ENCODE results near the gene SPEM3.

SPEM3 gene

DNA sequence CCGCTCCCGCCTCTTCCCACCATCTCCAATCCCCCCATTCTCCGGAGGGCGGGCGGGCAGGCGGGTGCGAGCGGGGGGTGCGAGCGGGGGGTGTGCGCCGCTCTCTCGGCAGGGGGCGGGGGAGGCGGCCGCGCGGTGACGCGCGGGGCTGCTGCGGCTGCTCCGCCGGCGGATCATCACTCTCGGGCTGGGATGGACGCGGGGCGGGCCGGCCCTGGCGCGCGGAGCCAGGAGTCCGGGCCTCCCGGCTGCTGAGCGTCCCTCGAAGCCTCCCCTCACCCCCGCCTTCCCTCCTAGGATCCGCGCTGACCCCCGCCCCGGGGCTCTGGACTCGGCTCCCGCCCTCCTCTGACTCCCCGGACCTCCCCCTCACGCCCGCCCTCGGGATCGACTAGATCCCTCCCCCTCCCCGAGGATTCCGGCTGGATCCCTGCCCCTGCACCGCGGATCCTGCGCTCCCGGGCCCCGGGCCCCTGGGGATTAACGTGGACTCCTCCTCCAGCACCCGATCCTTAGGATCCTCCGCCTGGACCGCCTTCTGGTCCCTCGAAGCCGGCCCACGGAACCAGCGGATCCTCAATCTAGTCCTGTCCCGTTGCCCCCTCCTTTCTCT lies 23.8 kb upstream of the SPEM3 start:
- Histone ChIP-seq H3K9me3 (ENCODE audit: insufficient read depth, low read depth, low read length) (no peaks in the 10 kb centered on the region), H3K9ac (ENCODE audit: low read depth, low read length) (peak overlapping the region; percentile 72), H3K27me3 (ENCODE audit: insufficient read depth, low read length) (no peaks in the 10 kb centered on the region), H3K36me3 (ENCODE audit: insufficient read depth, low read length) (peaks cover 16% of the 10 kb centered on the region), H3K4me1 (ENCODE audit: insufficient read depth, low read length) (peaks cover 11% of the 10 kb centered on the region), H3K4me3 (ENCODE audit: low read length) (peak overlapping the region; percentile 97), H3K27ac (ENCODE audit: low read depth, low read length) (peak overlapping the region; percentile 77; the same call in 1 of the 2 replicates)
- WGBS = under 1% methylated on average over 65 of the region's 65 CpGs

DNA sequence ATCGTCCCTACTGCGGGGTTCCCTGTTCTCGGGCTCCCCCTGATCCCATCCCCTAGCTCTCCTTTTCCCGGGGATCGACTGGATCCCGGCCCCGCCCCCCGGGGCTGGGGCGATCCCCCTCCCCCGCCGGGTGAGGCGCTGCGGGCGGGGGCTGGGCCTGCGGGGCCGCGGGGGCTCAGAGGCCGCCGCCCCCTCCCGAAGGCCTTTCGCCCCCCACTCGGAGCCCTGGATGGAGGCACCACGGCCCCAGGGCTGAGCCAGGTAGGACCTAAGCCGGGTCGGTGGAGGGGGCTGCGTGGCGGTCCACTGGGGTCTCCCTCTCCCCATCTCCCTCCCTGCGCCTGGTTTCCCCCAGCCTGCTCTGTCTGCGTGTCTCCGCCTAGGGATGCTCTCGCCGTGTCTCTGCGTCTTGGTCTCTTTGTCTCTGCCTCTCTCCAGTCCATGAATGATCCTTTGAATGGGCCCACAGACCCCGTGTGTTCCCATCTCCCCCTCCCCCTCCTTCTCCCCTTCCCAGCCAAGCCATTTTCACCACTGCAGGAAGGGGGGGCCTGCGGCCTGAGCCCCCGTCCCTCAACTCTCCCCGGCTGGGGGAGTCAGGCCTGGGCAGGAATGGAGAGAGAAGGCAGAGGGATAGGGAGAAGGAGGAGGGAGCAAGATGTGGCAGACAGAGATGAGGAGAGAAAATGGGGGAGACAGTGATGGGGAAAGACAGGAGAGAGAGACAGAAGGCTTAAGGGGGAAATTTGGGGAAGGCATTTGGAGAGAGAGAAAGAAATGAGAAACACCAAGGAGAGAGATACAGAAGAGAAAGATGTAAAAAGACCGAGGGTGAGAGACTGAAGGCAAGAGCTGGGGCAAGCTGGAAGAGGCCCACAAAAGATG lies 23.1 kb upstream of the SPEM3 start:
- peaks cover 23% of the 10 kb centered on the region for H3K36me3 ChIP-seq (ENCODE audit: insufficient read depth, low read length)
- peak overlapping the region; percentile 97 for H3K4me3 ChIP-seq (ENCODE audit: low read length)
- peak overlapping the region; percentile 77; the same call in 1 of the 2 replicates for H3K27ac ChIP-seq (ENCODE audit: low read depth, low read length)
- H3K9me3 ChIP-seq (ENCODE audit: insufficient read depth, low read depth, low read length) = no peaks in the 10 kb centered on the region
- peak overlapping the region; percentile 72 for H3K9ac ChIP-seq (ENCODE audit: low read depth, low read length)
- peaks cover 11% of the 10 kb centered on the region for H3K4me1 ChIP-seq (ENCODE audit: insufficient read depth, low read length)
- no peaks in the 10 kb centered on the region for H3K27me3 ChIP-seq (ENCODE audit: insufficient read depth, low read length)
- under 1% methylated on average over 38 of the region's 38 CpGs for WGBS

DNA sequence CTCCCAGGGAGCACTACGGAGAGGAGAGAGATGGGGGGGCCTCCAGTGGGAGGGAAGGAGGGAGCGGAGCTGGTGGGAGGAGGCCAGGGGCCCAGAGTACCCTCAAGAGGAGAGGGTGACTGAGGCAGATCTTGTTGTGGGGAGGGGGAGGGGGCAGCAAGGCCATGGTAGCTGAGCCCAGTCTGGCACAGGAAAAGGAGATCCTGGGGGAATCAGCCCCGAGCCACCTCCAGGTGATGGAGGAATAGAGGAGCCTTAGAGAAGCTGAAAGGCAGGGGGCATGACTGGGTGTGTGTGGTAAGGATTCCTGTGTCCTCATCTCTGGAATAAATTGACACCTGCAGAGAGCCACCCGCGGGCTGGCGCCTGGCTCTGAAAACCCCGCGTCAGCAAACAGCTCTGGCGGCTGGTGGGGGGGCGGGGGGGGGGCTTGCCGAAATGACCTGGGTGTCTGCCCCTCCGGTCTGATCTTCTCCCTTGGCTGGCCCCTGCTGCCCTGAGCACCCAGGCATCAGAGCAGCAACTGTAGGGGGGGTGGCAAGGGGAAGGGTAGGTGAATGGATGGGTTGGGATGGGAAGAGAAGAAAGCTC lies 22.3 kb upstream of the SPEM3 start:
- H3K4me1 ChIP-seq (ENCODE audit: insufficient read depth, low read length) = peaks cover 11% of the 10 kb centered on the region
- no peak overlapping the region for H3K9ac ChIP-seq (ENCODE audit: low read depth, low read length)
- WGBS = 19% methylated on average over 10 of the region's 12 CpGs
- H3K27me3 ChIP-seq (ENCODE audit: insufficient read depth, low read length) = no peaks in the 10 kb centered on the region
- no peaks in the 10 kb centered on the region for H3K9me3 ChIP-seq (ENCODE audit: insufficient read depth, low read depth, low read length)
- H3K36me3 ChIP-seq (ENCODE audit: insufficient read depth, low read length) = peaks cover 26% of the 10 kb centered on the region
- H3K4me3 ChIP-seq (ENCODE audit: low read length) = peak overlapping the region; percentile 97
- no peak overlapping the region for H3K27ac ChIP-seq (ENCODE audit: low read depth, low read length)

DNA sequence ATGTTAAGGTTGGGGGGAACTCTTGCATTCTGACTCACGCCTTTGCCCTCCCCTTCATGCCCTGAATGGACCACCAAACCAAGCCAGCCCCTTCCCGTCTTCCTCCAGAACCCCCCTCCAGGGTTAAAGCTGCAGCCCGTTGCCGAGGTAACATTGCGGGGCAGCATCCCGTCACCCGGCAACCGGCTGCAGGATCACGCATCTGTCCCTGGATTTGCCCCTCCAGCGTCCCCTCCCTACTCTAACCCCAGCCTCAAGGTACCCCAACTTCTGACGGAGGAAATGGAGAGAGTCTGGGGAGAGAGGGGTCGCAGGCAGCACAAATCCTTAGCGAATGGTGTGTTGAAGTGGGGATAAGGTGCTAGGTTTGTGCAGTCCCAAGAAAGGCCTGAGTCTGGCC lies 21.6 kb upstream of the SPEM3 start:
- H3K9ac ChIP-seq (ENCODE audit: low read depth, low read length) = no peak overlapping the region
- no peaks in the 10 kb centered on the region for H3K27me3 ChIP-seq (ENCODE audit: insufficient read depth, low read length)

DNA sequence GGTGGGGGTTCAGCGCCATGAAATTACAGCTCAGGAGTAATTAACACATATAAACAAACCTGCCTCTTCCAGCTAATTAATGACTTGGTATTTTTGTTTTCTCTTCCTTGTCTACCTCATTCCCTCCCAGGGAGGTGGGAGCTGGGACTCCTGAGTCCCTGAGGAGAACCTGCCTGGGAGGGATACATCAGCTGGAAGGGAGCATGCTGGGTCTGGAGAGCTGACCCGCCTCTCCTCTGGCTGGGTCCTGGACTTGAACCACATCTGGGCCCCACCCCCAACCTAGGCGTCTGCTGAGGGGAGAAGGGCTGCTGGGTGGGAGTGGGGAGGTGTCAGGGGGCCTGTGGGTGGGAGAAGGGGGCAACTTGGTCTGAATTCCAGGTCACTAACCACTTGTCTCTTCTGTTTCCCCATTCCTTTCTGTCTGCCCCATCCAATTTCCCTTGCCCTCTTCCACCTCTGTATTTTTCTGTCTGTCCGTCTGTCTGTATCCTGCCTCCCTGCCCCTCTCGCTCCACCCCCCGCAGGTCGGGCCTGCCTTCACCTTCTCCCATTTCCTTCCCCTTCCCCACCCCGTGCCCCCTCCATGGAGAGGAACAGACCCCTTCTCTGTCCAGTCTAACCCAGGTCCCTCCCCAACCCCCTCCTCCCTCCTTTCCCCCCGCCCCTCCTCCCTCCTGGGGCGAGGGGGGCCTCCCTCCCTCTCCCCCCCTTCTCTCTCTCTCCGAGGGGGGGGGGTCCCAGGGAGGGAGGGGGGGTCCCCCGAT lies 21.0 kb upstream of the SPEM3 start, which contains the start of gene NLGN2:
Gene NLGN2 (plus strand): TSS at position 361 of the 767 bp plus-strand sequence. CDS start 411 bp downstream, outside the sequence.
- no peaks in the 10 kb centered on the region for H3K9me3 ChIP-seq (ENCODE audit: insufficient read depth, low read depth, low read length)
- peak within 1 kb of the TSS; percentile 43 for H3K4me3 ChIP-seq (ENCODE audit: low read length)
- H3K9ac ChIP-seq (ENCODE audit: low read depth, low read length) = no peak within 1 kb of the TSS
- WGBS = 47% methylated on average over 7 of the region's 12 CpGs
- H3K27ac ChIP-seq (ENCODE audit: low read depth, low read length) = no peak within 1 kb of the TSS
- peaks cover 24% of the 10 kb centered on the region for H3K36me3 ChIP-seq (ENCODE audit: insufficient read depth, low read length)
- H3K4me1 ChIP-seq (ENCODE audit: insufficient read depth, low read length) = peaks cover 17% of the 10 kb centered on the region
- H3K27me3 ChIP-seq (ENCODE audit: insufficient read depth, low read length) = no peaks in the 10 kb centered on the region

More for the DNA sequence above, 21.6 kb upstream of the SPEM3 start:
- H3K27ac ChIP-seq (ENCODE audit: low read depth, low read length) = no peak overlapping the region
- peaks cover 24% of the 10 kb centered on the region for H3K36me3 ChIP-seq (ENCODE audit: insufficient read depth, low read length)
- H3K4me3 ChIP-seq (ENCODE audit: low read length) = no peak overlapping the region
- H3K9me3 ChIP-seq (ENCODE audit: insufficient read depth, low read depth, low read length) = no peaks in the 10 kb centered on the region
- WGBS = 77% methylated on average over 12 of the region's 13 CpGs
- peaks cover 12% of the 10 kb centered on the region for H3K4me1 ChIP-seq (ENCODE audit: insufficient read depth, low read length)

DNA sequence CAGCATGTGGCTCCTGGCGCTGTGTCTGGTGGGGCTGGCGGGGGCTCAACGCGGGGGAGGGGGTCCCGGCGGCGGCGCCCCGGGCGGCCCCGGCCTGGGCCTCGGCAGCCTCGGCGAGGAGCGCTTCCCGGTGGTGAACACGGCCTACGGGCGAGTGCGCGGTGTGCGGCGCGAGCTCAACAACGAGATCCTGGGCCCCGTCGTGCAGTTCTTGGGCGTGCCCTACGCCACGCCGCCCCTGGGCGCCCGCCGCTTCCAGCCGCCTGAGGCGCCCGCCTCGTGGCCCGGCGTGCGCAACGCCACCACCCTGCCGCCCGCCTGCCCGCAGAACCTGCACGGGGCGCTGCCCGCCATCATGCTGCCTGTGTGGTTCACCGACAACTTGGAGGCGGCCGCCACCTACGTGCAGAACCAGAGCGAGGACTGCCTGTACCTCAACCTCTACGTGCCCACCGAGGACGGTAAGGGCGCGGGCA lies 20.4 kb upstream of the SPEM3 start:
- no peak overlapping the region for H3K27ac ChIP-seq (ENCODE audit: low read depth, low read length)
- H3K27me3 ChIP-seq (ENCODE audit: insufficient read depth, low read length) = no peaks in the 10 kb centered on the region
- WGBS = 69% methylated on average over 58 of the region's 58 CpGs
- no peaks in the 10 kb centered on the region for H3K9me3 ChIP-seq (ENCODE audit: insufficient read depth, low read depth, low read length)
- H3K4me1 ChIP-seq (ENCODE audit: insufficient read depth, low read length) = peaks cover 11% of the 10 kb centered on the region
- H3K9ac ChIP-seq (ENCODE audit: low read depth, low read length) = no peak overlapping the region
- peak overlapping the region; percentile 43 for H3K4me3 ChIP-seq (ENCODE audit: low read length)
- peaks cover 24% of the 10 kb centered on the region for H3K36me3 ChIP-seq (ENCODE audit: insufficient read depth, low read length)

DNA sequence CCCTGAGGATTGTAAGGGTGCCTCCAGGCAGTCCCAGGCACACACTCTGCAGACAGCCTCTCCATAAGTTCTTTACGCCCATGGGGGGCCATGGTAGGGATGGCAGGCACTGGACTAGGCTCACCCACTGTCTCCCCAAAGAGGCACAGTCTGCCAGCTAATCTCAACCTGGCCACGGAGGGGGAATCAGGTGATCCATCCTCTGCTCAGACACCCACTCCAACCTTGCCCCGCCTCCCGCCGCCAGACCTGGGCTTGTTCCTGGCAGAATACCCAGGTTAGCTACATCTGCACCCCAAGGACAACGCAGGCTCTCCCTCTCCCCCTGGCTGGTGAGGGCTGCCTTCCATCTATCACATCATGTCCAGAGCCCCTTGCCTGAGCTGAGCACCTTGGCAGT lies 19.8 kb upstream of the SPEM3 start:
- Histone ChIP-seq H3K36me3 (ENCODE audit: insufficient read depth, low read length) (peaks cover 24% of the 10 kb centered on the region), H3K4me3 (ENCODE audit: low read length) (no peak overlapping the region), H3K9me3 (ENCODE audit: insufficient read depth, low read depth, low read length) (no peaks in the 10 kb centered on the region), H3K27ac (ENCODE audit: low read depth, low read length) (no peak overlapping the region), H3K27me3 (ENCODE audit: insufficient read depth, low read length) (no peaks in the 10 kb centered on the region), H3K9ac (ENCODE audit: low read depth, low read length) (no peak overlapping the region), H3K4me1 (ENCODE audit: insufficient read depth, low read length) (peaks cover 10% of the 10 kb centered on the region)
- 87% methylated on average over 6 of the region's 6 CpGs for WGBS

DNA sequence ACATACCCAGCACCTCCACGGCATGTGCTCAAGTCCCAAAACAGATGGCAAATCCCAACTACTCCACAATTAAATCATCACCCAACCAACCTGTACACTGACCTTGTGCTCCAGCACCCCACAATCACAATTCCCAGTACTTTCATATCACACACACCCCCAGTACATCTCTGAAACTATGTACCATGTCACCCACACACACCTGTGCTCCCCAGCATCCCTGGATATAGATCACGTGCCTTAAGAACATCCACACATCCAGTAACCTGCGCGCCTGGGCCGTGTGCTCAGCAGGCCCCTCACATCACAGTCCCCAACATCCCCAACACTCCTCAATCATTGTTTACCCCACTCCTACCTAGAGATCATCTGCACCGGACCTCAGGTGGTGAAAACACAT lies 18.9 kb upstream of the SPEM3 start:
- Histone ChIP-seq H3K27ac (ENCODE audit: low read depth, low read length) (no peak overlapping the region), H3K36me3 (ENCODE audit: insufficient read depth, low read length) (peaks cover 26% of the 10 kb centered on the region), H3K9ac (ENCODE audit: low read depth, low read length) (no peak overlapping the region), H3K4me1 (ENCODE audit: insufficient read depth, low read length) (peaks cover 10% of the 10 kb centered on the region), H3K4me3 (ENCODE audit: low read length) (no peak overlapping the region), H3K27me3 (ENCODE audit: insufficient read depth, low read length) (no peaks in the 10 kb centered on the region), H3K9me3 (ENCODE audit: insufficient read depth, low read depth, low read length) (no peaks in the 10 kb centered on the region)
- 95% methylated on average over 6 of the region's 6 CpGs for WGBS

DNA sequence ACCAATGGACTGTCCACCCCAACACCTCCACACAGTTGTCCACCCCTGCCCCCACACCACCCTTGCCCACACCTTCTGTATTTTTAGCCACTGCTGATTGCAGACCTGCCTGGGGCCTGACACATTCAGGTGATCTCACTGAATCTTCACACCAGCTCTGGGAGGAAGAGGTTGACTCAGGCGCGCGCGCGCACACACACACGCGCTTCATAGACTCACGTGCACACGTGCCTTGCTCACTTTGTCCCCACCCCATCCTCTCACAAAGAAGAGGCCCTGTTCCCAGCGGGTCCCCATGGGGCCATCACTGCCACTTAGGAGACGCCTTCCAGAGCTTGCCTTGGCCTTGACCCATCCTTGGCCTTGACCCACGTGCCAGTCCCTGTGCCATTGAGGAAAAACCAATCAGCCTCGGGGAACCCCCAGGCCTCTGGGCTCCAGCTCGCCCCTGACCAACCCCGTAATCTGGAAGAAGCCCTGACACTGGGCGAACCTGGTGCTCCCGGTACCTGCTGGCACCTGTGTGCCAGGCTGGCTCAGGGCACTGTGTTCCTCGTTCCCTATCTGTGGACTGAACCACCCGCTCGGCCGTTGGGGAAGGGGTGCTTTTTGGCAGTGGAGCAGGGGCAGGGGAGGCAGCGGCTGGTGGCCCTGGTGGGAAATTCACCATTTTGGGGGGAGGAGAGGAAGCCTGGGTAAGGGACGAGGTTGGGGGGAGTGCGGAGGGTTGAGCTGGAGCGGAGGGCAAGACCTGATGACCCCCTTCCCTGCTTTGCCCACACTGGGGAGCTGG lies 17.8 kb upstream of the SPEM3 start:
- Histone ChIP-seq H3K9me3 (ENCODE audit: insufficient read depth, low read depth, low read length) (no peaks in the 10 kb centered on the region), H3K4me3 (ENCODE audit: low read length) (no peak overlapping the region), H3K27me3 (ENCODE audit: insufficient read depth, low read length) (no peaks in the 10 kb centered on the region), H3K4me1 (ENCODE audit: insufficient read depth, low read length) (peaks cover 10% of the 10 kb centered on the region), H3K27ac (ENCODE audit: low read depth, low read length) (no peak overlapping the region), H3K9ac (ENCODE audit: low read depth, low read length) (no peak overlapping the region), H3K36me3 (ENCODE audit: insufficient read depth, low read length) (peaks cover 37% of the 10 kb centered on the region)
- WGBS = 95% methylated on average over 25 of the region's 25 CpGs

DNA sequence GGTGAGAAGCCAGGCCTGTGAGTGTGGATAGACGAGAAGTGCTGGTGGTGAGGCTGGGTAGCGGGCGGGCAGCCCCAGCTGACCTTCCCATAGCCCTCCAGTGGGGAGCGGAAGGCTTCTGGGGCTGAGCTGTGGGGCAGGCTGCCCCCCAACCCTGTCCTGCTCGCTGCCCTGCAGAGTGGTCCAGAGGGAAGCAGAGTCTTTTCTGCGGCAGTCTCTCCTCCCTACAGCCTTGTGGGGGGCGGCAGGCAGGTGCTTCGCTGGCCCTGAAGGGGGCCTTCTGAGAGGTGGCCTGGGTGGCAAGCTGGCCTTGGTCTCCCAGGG lies 17.3 kb upstream of the SPEM3 start:
- Histone ChIP-seq H3K27me3 (ENCODE audit: insufficient read depth, low read length) (no peaks in the 10 kb centered on the region), H3K9ac (ENCODE audit: low read depth, low read length) (no peak overlapping the region), H3K4me3 (ENCODE audit: low read length) (no peak overlapping the region), H3K27ac (ENCODE audit: low read depth, low read length) (no peak overlapping the region), H3K36me3 (ENCODE audit: insufficient read depth, low read length) (peaks cover 38% of the 10 kb centered on the region), H3K9me3 (ENCODE audit: insufficient read depth, low read depth, low read length) (no peaks in the 10 kb centered on the region), H3K4me1 (ENCODE audit: insufficient read depth, low read length) (peaks cover 10% of the 10 kb centered on the region)
- WGBS = 88% methylated on average over 8 of the region's 8 CpGs

All from HUES64 (cell line).